WERI-Rb-1 (cell line): ENCODE measurements around the gene GPR176.

Experiments used
- DNase-seq: peaks from one replicate; pipeline ENCODE4 v3.0.0-alpha.2; 2020
- H3K27ac ChIP-seq: fragments of 250-450 bp; sonication (Bioruptor Pico); 2 replicates; pipeline ENCODE4 v1.5.1; 2020; ENCODE audit warnings: mild to moderate bottlenecking, moderate library complexity
- H3K27me3 ChIP-seq: fragments of 250-450 bp; sonication (Bioruptor Pico); 2 replicates; pipeline ENCODE4 v1.5.1; 2021; ENCODE audit warnings: mild to moderate bottlenecking, low read depth, moderate library complexity; ENCODE audit not compliant: insufficient read depth, severe bottlenecking
- H3K36me3 ChIP-seq: fragments of 250-450 bp; sonication (Bioruptor Pico); 2 replicates; pipeline ENCODE4 v1.5.1; 2020; ENCODE audit warnings: mild to moderate bottlenecking, moderate library complexity
- H3K4me3 ChIP-seq: 2 replicates; pipeline ENCODE4 v1.5.1; 2011; ENCODE audit warnings: low read depth, mild to moderate bottlenecking, control low read depth, low read length
- H3K9me3 ChIP-seq: fragments of 250-450 bp; sonication (Bioruptor Pico); 2 replicates; pipeline ENCODE4 v1.5.1; 2021; ENCODE audit warnings: mild to moderate bottlenecking, moderate library complexity; ENCODE audit not compliant: severe bottlenecking
- CTCF ChIP-seq: IDR thresholded peaks from 2 replicates; pipeline ENCODE4 v1.5.1; 2011; ENCODE audit warnings: low read depth, mild to moderate bottlenecking, control low read depth, inconsistent platforms, low read length

Gene GPR176

DNA sequence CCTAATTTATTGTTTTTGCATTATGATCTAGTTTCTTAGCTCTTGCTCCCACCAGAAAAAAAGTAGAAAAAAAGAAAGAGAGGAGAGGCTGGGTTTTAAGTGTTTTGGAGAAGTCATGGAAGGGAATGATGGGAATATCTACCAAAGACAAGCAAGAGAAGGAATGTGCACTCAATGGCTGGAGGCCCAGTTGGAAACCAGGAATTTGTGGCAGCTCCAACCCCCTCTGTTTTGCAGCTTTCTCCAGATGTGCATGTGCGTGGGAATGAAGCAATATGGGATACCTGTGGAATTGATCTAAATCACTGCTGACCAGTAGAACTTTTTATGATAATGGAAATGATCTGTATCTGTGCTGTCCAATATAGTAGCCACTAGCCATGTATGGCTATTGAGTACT, 41.0 kb upstream of the GPR176 start:
- no peak for DNase-seq
- H3K4me3 ChIP-seq, result no peak overlapping the region
- peaks cover 20% of the 10 kb centered on the region for H3K36me3 ChIP-seq
- TF ChIP-seq CTCF, result no peak
- no peaks in the 10 kb centered on the region for H3K27me3 ChIP-seq
- no peaks in the 10 kb centered on the region for H3K9me3 ChIP-seq
- H3K27ac ChIP-seq, result no peak overlapping the region

DNA sequence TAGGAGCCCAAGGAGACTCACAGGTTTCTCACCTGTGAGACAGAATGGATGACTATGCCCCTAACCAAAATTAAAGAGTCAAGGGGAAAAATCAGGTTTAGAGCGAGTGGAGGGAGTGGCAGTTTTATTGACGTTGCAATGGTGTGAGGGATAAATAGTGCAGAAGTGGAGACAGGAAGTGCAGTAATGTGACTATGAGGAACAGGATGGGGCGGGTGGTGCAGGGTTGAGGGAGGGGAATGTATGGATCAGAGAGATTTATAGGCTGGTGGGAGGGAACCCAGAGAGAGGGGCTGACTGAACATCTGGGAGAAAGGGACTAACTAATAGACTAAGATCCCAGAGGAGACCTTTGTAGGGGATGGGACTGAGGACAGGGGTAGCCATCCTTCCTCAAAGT, 40.3 kb upstream of the GPR176 start:
- H3K27ac ChIP-seq, result no peak overlapping the region
- no peak for TF ChIP-seq CTCF
- H3K27me3 ChIP-seq, result no peaks in the 10 kb centered on the region
- no peak overlapping the region for H3K4me3 ChIP-seq
- no peaks in the 10 kb centered on the region for H3K9me3 ChIP-seq
- no peak for DNase-seq
- H3K36me3 ChIP-seq, result peaks cover 23% of the 10 kb centered on the region

- no peak for DNase-seq
- TF ChIP-seq CTCF, result no peak
These were observed 39.3 kb upstream of the GPR176 start for GRCh38 chr15:39959411-39959810.

DNA sequence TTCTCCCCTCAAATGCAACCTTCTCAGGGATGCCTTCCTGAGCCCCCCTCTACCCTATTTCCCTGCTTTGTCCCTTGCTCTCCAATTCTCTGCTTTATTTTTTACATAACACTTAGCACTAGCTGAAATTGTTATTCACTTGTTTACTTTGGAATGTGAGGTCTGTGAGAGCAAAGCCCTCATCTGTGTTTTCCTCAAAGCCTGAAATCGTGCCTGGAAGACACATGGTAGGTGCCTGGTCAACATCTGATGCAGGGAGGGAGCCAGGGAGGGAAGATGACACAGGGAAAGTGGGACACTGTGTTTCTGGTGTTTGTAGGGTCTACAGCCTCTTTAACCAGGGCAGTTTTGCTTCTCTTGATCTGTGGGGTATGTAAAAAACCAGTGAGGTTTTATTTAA, 37.4 kb upstream of the GPR176 start:
- no peak for DNase-seq
- Histone ChIP-seq H3K27ac (no peak overlapping the region), H3K9me3 (no peaks in the 10 kb centered on the region), H3K27me3 (no peaks in the 10 kb centered on the region), H3K36me3 (peaks cover 28% of the 10 kb centered on the region), H3K4me3 (no peak overlapping the region)
- no peak for TF ChIP-seq CTCF

More at GRCh38 chr15:39959411-39959810, 39.3 kb upstream of the GPR176 start:
- H3K27me3 ChIP-seq, result no peaks in the 10 kb centered on the region
- H3K9me3 ChIP-seq, result no peaks in the 10 kb centered on the region
- H3K4me3 ChIP-seq, result no peak overlapping the region
- no peak overlapping the region for H3K27ac ChIP-seq
- peaks cover 24% of the 10 kb centered on the region for H3K36me3 ChIP-seq

DNA sequence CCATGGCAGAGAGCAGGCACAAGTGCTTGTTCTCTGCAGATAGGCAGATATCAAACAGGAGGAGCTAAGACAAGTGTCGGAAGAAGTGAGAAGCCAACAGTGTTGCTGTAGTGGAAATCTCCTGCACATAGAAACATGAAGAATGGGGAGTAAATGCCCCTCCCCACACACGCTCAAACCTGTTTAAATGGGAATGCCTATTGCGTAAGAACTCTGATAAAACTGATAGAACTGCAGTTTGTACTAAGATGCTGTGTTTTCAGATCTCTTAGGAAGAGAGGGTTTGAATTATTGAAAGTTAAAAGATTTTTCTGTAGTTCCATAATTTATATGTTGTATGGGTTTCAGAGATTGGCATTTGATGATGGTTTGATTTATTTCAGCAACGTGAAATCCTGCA, 33.5 kb upstream of the GPR176 start:
- Histone ChIP-seq H3K4me3 (no peak overlapping the region), H3K36me3 (peaks cover 25% of the 10 kb centered on the region), H3K9me3 (no peaks in the 10 kb centered on the region), H3K27ac (no peak overlapping the region), H3K27me3 (no peaks in the 10 kb centered on the region)
- DNase-seq, result no peak
- TF ChIP-seq CTCF, result no peak

GRCh38 chr15:39951561-39951960, 31.5 kb upstream of the GPR176 start:
- H3K27me3 ChIP-seq, result no peaks in the 10 kb centered on the region
- no peaks in the 10 kb centered on the region for H3K9me3 ChIP-seq
- H3K36me3 ChIP-seq, result peaks cover 20% of the 10 kb centered on the region
- no peak overlapping the region for H3K4me3 ChIP-seq
- no peak for TF ChIP-seq CTCF
- no peak for DNase-seq
- H3K27ac ChIP-seq, result no peak overlapping the region
